Osteoblast (primary cell): ENCODE results near the gene CACNA1H. TPM values are rescaled to one million over a fixed set of nuclear protein-coding genes. Genes with fewer than 3 reads are reported as not detected.
"Not testable (repeated sequence)": the region's sequence is repeated elsewhere in the genome, so short reads cannot be mapped to it uniquely, and the experiment has no call there.

ENCODE experiments used
- DNase-seq: peaks from one replicate; pipeline ENCODE4 v3.0.0; 2011; ENCODE audit warnings: low spot score, mixed read lengths; ENCODE audit not compliant: insufficient read length; ENCODE audit errors: missing footprints
- H2AFZ ChIP-seq: 2 replicates; pipeline ENCODE4 v1.6.0; 2011; ENCODE audit warnings: mild to moderate bottlenecking, low read length
- H3K27ac ChIP-seq: 2 replicates; pipeline ENCODE4 v1.5.1; 2011; ENCODE audit warnings: mild to moderate bottlenecking, low read depth, low read length, moderate library complexity
- H3K27me3 ChIP-seq: 2 replicates; pipeline ENCODE4 v1.6.0; 2012; ENCODE audit warnings: mild to moderate bottlenecking, control low read depth, inconsistent platforms, low read length, moderate library complexity; ENCODE audit not compliant: insufficient read depth
- H3K36me3 ChIP-seq: 2 replicates; pipeline ENCODE4 v1.5.1; 2011; ENCODE audit warnings: mild to moderate bottlenecking, low read length, control low read depth, moderate library complexity; ENCODE audit not compliant: insufficient read depth
- H3K4me1 ChIP-seq: 2 replicates; pipeline ENCODE4 v1.5.1; 2011; ENCODE audit warnings: mild to moderate bottlenecking, low read length, control low read depth, moderate library complexity; ENCODE audit not compliant: insufficient read depth
- H3K4me2 ChIP-seq: 2 replicates; pipeline ENCODE4 v1.6.0; 2011; ENCODE audit warnings: mild to moderate bottlenecking, low read length; ENCODE audit not compliant: insufficient read depth
- H3K4me3 ChIP-seq: fragments of 200-600 bp; sonication (generic); 3 replicates; pipeline ENCODE4 v1.5.1; 2012; ENCODE audit warnings: mild to moderate bottlenecking, low read length, inconsistent platforms; ENCODE audit not compliant: insufficient read depth
- H3K79me2 ChIP-seq: 2 replicates; pipeline ENCODE4 v1.6.0; 2012; ENCODE audit warnings: mild to moderate bottlenecking, low read length, control low read depth, inconsistent platforms; ENCODE audit not compliant: insufficient read depth
- H3K9me3 ChIP-seq: 2 replicates; pipeline ENCODE4 v1.5.1; 2011; ENCODE audit warnings: low read depth, low read length, control low read depth
- H4K20me1 ChIP-seq: 2 replicates; pipeline ENCODE4 v1.6.0; 2012; ENCODE audit warnings: mild to moderate bottlenecking, low read length, control low read depth; ENCODE audit not compliant: insufficient read depth
- CTCF ChIP-seq: IDR thresholded peaks from 2 replicates; pipeline ENCODE4 v1.5.1; 2011; ENCODE audit warnings: mild to moderate bottlenecking, low read depth, low read length, moderate library complexity; ENCODE audit errors: extremely low read depth
- total RNA-seq: library from RNA; depleted of rRNA; stranded (reverse); fragments of >200 nt; gene quantifications from 2 replicates; pipeline ENCODE4 v1.2.3, GENCODE V29; 2012

The CACNA1H gene
- total RNA-seq, 1 donor, result under 0.01 TPM

GRCh38 chr16:1237990-1238389 is 85.1 kb downstream of the CACNA1H start:
- H3K4me1 ChIP-seq, result no peaks in the 10 kb centered on the region
- H3K9me3 ChIP-seq, result no peaks in the 10 kb centered on the region
- no peaks in the 10 kb centered on the region for H3K79me2 ChIP-seq
- H4K20me1 ChIP-seq, result no peaks in the 10 kb centered on the region
- no peak for DNase-seq
- H3K4me3 ChIP-seq, result no peak overlapping the region
- H3K36me3 ChIP-seq, result no peaks in the 10 kb centered on the region
- H3K27ac ChIP-seq, result no peak overlapping the region
- no peaks in the 10 kb centered on the region for H3K27me3 ChIP-seq
- H3K4me2 ChIP-seq, result no peak overlapping the region
- no peak overlapping the region for H2AFZ ChIP-seq
- TF ChIP-seq CTCF, result no peak

- H4K20me1 ChIP-seq, H3K9me3 ChIP-seq, H2AFZ ChIP-seq, H3K79me2 ChIP-seq, H3K36me3 ChIP-seq, H3K4me2 ChIP-seq, H3K27ac ChIP-seq, H3K4me3 ChIP-seq, H3K27me3 ChIP-seq, DNase-seq, H3K4me1 ChIP-seq: not testable (repeated sequence)
Observed at GRCh38 chr16:1238909-1239308, 86.0 kb downstream of the CACNA1H start.

- not testable (repeated sequence) for H3K9me3 ChIP-seq, H3K4me2 ChIP-seq, H2AFZ ChIP-seq, H3K4me1 ChIP-seq, H4K20me1 ChIP-seq, H3K27me3 ChIP-seq, H3K27ac ChIP-seq, H3K4me3 ChIP-seq, H3K79me2 ChIP-seq, DNase-seq, H3K36me3 ChIP-seq
Observed at GRCh38 chr16:1239575-1239974, 86.7 kb downstream of the CACNA1H start.

- H3K27me3 ChIP-seq, H3K9me3 ChIP-seq, H3K36me3 ChIP-seq, DNase-seq, H3K4me1 ChIP-seq, H3K79me2 ChIP-seq, H4K20me1 ChIP-seq, H3K27ac ChIP-seq, H3K4me2 ChIP-seq, H3K4me3 ChIP-seq, H2AFZ ChIP-seq: not testable (repeated sequence)
Observed at GRCh38 chr16:1240436-1240835, 87.5 kb downstream of the CACNA1H start, which contains the start of gene TPSAB1. Gene TPSAB1, plus strand, starts transcription at chr16:1240705. Its CDS starts 234 bp downstream, at chr16:1240939.

- H3K79me2 ChIP-seq, H3K4me2 ChIP-seq, H3K4me1 ChIP-seq, H4K20me1 ChIP-seq, H3K27ac ChIP-seq, H3K4me3 ChIP-seq, H3K27me3 ChIP-seq, H2AFZ ChIP-seq, DNase-seq, H3K9me3 ChIP-seq, H3K36me3 ChIP-seq: not testable (repeated sequence)
Observed at GRCh38 chr16:1241081-1241480, 88.2 kb downstream of the CACNA1H start.

GRCh38 chr16:1243363-1243762 is 90.5 kb downstream of the CACNA1H start:
- H3K27ac ChIP-seq, H3K79me2 ChIP-seq, H3K4me1 ChIP-seq, H3K36me3 ChIP-seq, H3K4me2 ChIP-seq, DNase-seq, H3K4me3 ChIP-seq, H4K20me1 ChIP-seq, H2AFZ ChIP-seq, H3K9me3 ChIP-seq, H3K27me3 ChIP-seq: not testable (repeated sequence)

GRCh38 chr16:1243907-1244850 is 91.3 kb downstream of the CACNA1H start:
- H3K79me2 ChIP-seq, H2AFZ ChIP-seq, H3K36me3 ChIP-seq, H3K4me1 ChIP-seq, H3K27ac ChIP-seq, H3K4me3 ChIP-seq, H3K27me3 ChIP-seq, H4K20me1 ChIP-seq, H3K9me3 ChIP-seq, H3K4me2 ChIP-seq, DNase-seq: not testable (repeated sequence)
